ENCODE data around the gene RNASEH2A. TPM values are rescaled to one million over a fixed set of nuclear protein-coding genes. Genes with fewer than 3 reads are reported as not detected.

RNASEH2A gene
- total RNA-seq, 1 donor from 2014 or later, result 3.4 TPM

- no peak for TF ChIP-seq CTCF (IDR thresholded peaks at IDR 0.05)
- Histone ChIP-seq H3K9me3 (no peaks in the 10 kb centered on the region), H3K27ac (peak within 1 kb of the TSS; percentile 95 to 96), H3K27me3 (no peaks in the 10 kb centered on the region), H3K4me1 (peaks cover 23 to 34% of the 10 kb centered on the region in 2 donors), H3K36me3 (peaks cover 5 to 6% of the 10 kb centered on the region in 2 donors), H3K4me3 (peak within 1 kb of the TSS; percentile 83 to 90)
- DNase-seq (ENCODE audit: low spot score in 2 of 2), result peak; percentile 91 to 99
- intact Hi-C loops (cut with DNase I), result loop anchor here (1.0 to 10.0 kb wide), 5 partner anchors 12 to 1213 kb away; partner anchors contain the start of genes RAD23A and RFX1
Observed at GRCh38 chr19:12791345-12792050, 14.9 kb upstream of the RNASEH2A start, which contains the start of gene JUNB. TSS of gene JUNB (plus strand) at chr19:12791486. CDS start at chr19:12791772, 286 bp downstream.

- peak in 1 of 2 donors; percentile 79 for DNase-seq (ENCODE audit: low spot score in 2 of 2)
- intact Hi-C loops (cut with DNase I), result loop anchor here (5.0 to 10.0 kb wide), 3 partner anchors 155 to 1213 kb away; partner anchors contain the start of genes RAD23A and RFX1
- TF ChIP-seq CTCF (IDR thresholded peaks at IDR 0.05), result no peak
Observed at GRCh38 chr19:12792051-12792852, 14.1 kb upstream of the RNASEH2A start.

GRCh38 chr19:12792853-12793289 is 13.5 kb upstream of the RNASEH2A start:
- intact Hi-C loops (cut with DNase I), result loop anchor here (5.0 to 10.0 kb wide), 3 partner anchors 154 to 1212 kb away; partner anchors contain the start of genes RAD23A and RFX1
- Histone ChIP-seq H3K27me3 (no peaks in the 10 kb centered on the region), H3K4me3 (peak overlapping the region; percentile 83 to 90), H3K4me1 (peaks cover 17 to 21% of the 10 kb centered on the region in 2 donors), H3K36me3 (peaks cover 5 to 6% of the 10 kb centered on the region in 2 donors), H3K9me3 (no peaks in the 10 kb centered on the region), H3K27ac (peak overlapping the region; percentile 95 to 96)
- no peak for TF ChIP-seq CTCF (IDR thresholded peaks at IDR 0.05)
- peak in 1 of 2 donors; percentile 68 for DNase-seq (ENCODE audit: low spot score in 2 of 2)

More at GRCh38 chr19:12792051-12792852, 14.1 kb upstream of the RNASEH2A start:
- peaks cover 21 to 27% of the 10 kb centered on the region in 2 donors for H3K4me1 ChIP-seq
- H3K27ac ChIP-seq, result peak overlapping the region; percentile 95 to 96
- peaks cover 5 to 6% of the 10 kb centered on the region in 2 donors for H3K36me3 ChIP-seq
- H3K4me3 ChIP-seq, result peak overlapping the region; percentile 83 to 90
- H3K9me3 ChIP-seq, result no peaks in the 10 kb centered on the region
- no peaks in the 10 kb centered on the region for H3K27me3 ChIP-seq

GRCh38 chr19:12793290-12794195 is 12.8 kb upstream of the RNASEH2A start:
- DNase-seq (ENCODE audit: low spot score in 2 of 2), result peak; percentile 80 to 95
- Histone ChIP-seq H3K27ac (peak overlapping the region; percentile 95 to 96), H3K4me3 (peak overlapping the region; percentile 83 to 90), H3K36me3 (peaks cover 5 to 6% of the 10 kb centered on the region in 2 donors), H3K27me3 (no peaks in the 10 kb centered on the region), H3K9me3 (no peaks in the 10 kb centered on the region), H3K4me1 (peaks cover 12 to 14% of the 10 kb centered on the region in 2 donors)
- intact Hi-C loops (cut with DNase I), result loop anchor here (5.0 to 10.0 kb wide), 3 partner anchors 154 to 1211 kb away; partner anchors contain the start of genes RAD23A and RFX1
- TF ChIP-seq CTCF (IDR thresholded peaks at IDR 0.05), result no peak
